ENCODE results near the gene ECPAS. TPM values are rescaled to one million over a fixed set of nuclear protein-coding genes. Genes with fewer than 3 reads are reported as not detected.
"Not testable (repeated sequence)": the region's sequence is repeated elsewhere in the genome, so short reads cannot be mapped to it uniquely, and the experiment has no call there.

Gene ECPAS
- total and polyA plus RNA-seq, 7 donors: 17.4 to 92.8 (median 61.4) TPM

- Histone ChIP-seq H3K4me3 (no peak overlapping the region), H3K27ac (no peak overlapping the region), H3K9me3 (no peaks in the 10 kb centered on the region), H3K27me3 (no peaks in the 10 kb centered on the region), H3K4me1 (no peaks in the 10 kb centered on the region), H3K36me3 (peaks cover 12 to 92% (median 27%) of the 10 kb centered on the region in 4 donors)
- 97 to 98% methylated on average over 3 of the region's 3 CpGs for WGBS, 2 donors
- intact Hi-C loops (cut with DNase I): no loop called here
- DNase-seq: no peak
- TF ChIP-seq EP300 (IDR thresholded peaks at IDR 0.05): no peak
- no peak for TF ChIP-seq POLR2A (IDR thresholded peaks at IDR 0.05)
- no peak for TF ChIP-seq CTCF (IDR thresholded peaks at IDR 0.05)
- TF ChIP-seq POLR2AphosphoS5 (IDR thresholded peaks at IDR 0.05): no peak
Observed at GRCh38 chr9:111407813-111408212, 76.4 kb downstream of the ECPAS start.

GRCh38 chr9:111405701-111406100 is 78.5 kb downstream of the ECPAS start:
- Histone ChIP-seq H3K4me3 (no peak overlapping the region), H3K36me3 (peaks cover 9 to 89% (median 30%) of the 10 kb centered on the region in 4 donors), H3K9me3 (peaks cover 0 to 6% (median 5%) of the 10 kb centered on the region in 4 donors), H3K27me3 (no peaks in the 10 kb centered on the region), H3K4me1 (no peaks in the 10 kb centered on the region), H3K27ac (no peak overlapping the region)
- TF ChIP-seq EP300 (IDR thresholded peaks at IDR 0.05) (no peak), CTCF (IDR thresholded peaks at IDR 0.05) (no peak), POLR2A (IDR thresholded peaks at IDR 0.05) (no peak), POLR2AphosphoS5 (IDR thresholded peaks at IDR 0.05) (no peak)
- DNase-seq: no peak
- intact Hi-C loops (cut with DNase I): no loop called here

- H3K36me3 ChIP-seq: peaks cover under 1 to 89% (median 24%) of the 10 kb centered on the region in 4 donors
- intact Hi-C loops (cut with DNase I): not testable (repeated sequence)
Observed at GRCh38 chr9:111401486-111401885, 82.7 kb downstream of the ECPAS start.

GRCh38 chr9:111400564-111400898 is 83.7 kb downstream of the ECPAS start:
- DNase-seq: no peak
- no peak for TF ChIP-seq POLR2A (IDR thresholded peaks at IDR 0.05)
- Histone ChIP-seq H3K27me3 (no peaks in the 10 kb centered on the region), H3K27ac (no peak overlapping the region), H3K9me3 (peaks cover 0 to 6% (median 5%) of the 10 kb centered on the region in 4 donors), H3K36me3 (peaks cover 0 to 89% (median 31%) of the 10 kb centered on the region in 4 donors), H3K4me3 (no peak overlapping the region), H3K4me1 (no peaks in the 10 kb centered on the region)
- intact Hi-C loops (cut with DNase I): no loop called here

More at GRCh38 chr9:111401486-111401885, 82.7 kb downstream of the ECPAS start:
- not testable (repeated sequence) for H3K4me3 ChIP-seq, DNase-seq, H3K27ac ChIP-seq, H3K4me1 ChIP-seq, H3K27me3 ChIP-seq, H3K9me3 ChIP-seq
- WGBS, 2 donors: 97 to 99% methylated on average over 5 of the region's 5 CpGs

GRCh38 chr9:111399772-111400563 is 84.2 kb downstream of the ECPAS start:
- Histone ChIP-seq H3K27ac (no peak overlapping the region), H3K36me3 (peaks cover 0 to 89% (median 36%) of the 10 kb centered on the region in 4 donors), H3K9me3 (peaks cover 0 to 6% (median 5%) of the 10 kb centered on the region in 4 donors), H3K4me3 (no peak overlapping the region), H3K4me1 (no peaks in the 10 kb centered on the region), H3K27me3 (no peaks in the 10 kb centered on the region)
- no peak for DNase-seq
- TF ChIP-seq EP300 (IDR thresholded peaks at IDR 0.05) (no peak), CTCF (IDR thresholded peaks at IDR 0.05) (peak in 1 of 4 experiments; percentile 15)
- intact Hi-C loops (cut with DNase I): no loop called here
- 92 to 96% methylated on average over 4 of the region's 4 CpGs for WGBS, 2 donors
